ENCODE results near the gene CACNA1C.

The CACNA1C gene

DNA sequence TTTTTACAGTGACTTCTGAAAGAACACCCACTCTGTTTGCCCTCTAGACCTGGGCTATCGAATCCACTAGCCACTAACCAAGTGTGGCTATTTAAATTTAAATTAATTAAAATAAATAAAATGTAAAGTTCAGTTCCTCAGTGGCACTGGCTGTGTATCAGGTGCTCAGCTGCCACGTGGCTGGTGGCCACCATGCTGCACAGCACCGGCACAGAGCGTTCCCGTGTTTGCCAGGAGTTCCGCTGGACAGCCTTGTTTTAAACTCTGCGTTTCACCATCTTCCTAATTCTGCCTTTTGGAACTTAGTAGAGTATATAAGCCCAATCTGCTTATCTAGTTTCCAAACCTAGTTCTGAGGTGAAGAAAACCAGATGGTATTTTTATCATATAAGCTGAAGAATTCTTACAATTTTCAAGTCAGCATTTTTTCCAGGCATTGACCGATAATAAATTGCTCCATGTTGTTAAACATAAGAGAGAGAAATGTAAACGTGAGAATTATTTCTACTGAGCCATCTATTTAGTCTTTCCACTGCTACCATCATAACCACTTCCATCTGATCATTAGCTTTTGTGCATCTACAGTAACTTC is 339.0 kb downstream of the CACNA1C start:
- no peak for DNase-seq (ENCODE audit: low read depth)

DNA sequence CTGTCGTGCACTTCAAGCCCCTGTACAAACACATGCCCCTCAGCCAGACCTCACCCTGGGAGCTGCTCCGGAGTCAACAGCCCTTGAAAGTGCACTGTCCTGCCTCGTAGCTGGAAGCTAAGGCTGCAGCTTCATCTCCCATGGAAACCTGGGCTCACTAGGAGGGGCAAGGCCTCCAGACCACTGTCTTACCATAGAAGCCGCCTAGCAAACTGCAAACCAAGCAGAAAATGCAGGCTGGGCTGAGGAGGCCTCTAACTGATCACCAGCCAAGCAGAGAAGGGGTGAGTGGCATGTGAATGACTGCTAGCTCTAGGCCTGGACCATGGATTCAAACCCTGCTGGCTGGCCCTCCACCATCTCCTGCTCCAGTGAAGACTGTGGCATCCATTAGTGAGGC is 340.2 kb downstream of the CACNA1C start:
- no peak for DNase-seq (ENCODE audit: low read depth)

DNA sequence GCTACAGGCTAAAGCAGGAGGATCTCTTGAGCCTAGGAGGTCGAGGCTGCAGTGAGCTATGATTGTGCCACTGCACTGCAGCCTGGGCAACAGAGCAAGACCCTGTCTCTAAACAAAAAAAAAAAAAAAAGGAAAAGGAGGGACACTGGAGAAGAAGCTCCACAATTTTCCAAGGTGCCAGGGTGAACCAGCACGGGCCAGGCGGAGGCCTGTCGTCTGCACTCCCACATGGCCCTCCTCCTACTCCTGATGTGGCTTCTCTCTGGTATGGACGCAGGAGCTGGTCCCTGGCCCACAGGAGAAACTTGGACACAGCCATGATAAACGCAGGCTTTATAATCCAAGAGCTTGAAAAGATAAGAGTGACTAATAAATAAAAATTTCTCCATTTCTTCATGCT is 341.2 kb downstream of the CACNA1C start:
- DNase-seq (ENCODE audit: low read depth), result no peak

DNA sequence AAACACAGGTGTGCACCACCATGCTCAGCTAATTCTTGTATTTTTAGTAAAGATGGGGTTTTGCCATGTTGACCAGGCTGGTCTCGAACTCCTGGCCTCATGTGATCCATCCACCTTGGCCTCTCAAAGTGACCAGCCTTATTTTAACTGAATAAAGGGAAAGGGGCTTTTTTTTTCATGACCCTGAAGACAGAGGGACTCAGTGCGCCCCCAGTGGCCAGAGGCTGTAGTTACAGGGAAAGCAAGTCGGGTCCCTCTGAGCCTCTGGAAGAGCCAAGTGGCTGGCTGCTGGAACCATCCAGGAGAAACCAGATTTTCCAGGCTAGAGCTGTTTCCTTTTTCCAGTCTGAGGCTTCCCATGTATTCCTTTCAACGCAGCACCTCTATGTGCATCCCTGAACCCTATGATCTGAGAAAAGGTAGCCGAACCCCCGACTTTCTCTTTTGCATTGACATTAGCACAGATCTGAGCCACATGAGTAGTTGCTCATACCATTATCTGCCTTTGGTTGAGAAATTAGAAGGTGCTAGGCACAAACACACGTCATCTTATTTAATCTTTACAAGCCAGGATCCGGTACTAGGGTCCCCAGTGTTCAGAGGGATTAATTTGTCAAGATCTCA is 342.7 kb downstream of the CACNA1C start:
- DNase-seq (ENCODE audit: low read depth), result no peak

DNA sequence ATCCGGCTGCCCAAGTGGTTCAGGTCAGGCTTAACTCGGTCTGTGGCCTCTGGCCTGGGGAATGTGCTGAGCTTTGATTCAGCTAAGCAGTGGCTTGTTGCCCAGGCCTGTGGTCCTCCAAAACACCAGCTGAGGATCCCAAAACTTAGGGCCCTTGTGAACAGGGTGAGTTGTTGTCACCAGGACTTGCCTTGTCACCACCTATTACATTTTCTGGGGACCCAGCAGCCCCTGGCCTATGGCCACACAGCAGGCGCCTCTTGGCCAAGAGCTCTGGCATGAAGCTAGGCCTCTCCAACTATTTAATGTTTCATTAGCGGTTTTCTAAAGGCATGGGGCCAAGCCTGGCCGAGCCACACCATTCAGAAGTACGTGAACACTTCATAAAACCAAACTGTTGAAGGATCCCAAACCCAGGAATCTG is 343.7 kb downstream of the CACNA1C start:
- no peak for DNase-seq (ENCODE audit: low read depth)

DNA sequence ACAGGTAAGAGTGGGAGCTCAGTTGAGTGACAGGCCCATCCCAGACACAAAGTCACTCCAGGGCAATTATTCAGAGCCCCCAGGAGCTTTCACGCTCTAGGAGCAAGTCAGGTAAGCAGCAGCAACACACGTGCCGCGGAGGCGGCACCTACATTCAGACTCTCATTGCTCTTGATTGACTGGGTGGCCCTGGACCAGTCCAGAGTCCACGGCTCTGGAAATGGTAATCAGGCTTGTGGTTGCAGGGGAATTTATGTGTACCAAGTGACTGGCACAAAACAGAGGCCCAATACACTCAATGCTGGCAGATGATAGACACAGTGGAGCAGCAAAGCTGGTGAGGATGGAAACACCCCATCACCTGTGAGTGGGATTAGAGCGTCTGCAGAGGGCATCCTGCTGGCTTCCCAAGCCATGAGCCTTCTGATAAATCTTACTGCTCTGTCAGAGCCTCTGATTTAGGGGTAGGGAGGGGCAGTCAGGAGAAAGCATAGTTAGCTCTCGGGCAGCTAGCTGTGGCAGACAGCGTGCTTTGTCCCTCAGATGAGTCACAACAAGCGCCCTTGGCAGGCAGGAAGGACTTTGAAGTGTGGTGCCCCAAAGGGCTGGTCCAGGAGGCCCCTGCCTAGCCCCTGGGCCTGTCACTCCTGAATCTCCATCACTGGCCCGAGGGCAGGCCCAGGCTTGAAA is 344.7 kb downstream of the CACNA1C start:
- no peak for DNase-seq (ENCODE audit: low read depth)

DNA sequence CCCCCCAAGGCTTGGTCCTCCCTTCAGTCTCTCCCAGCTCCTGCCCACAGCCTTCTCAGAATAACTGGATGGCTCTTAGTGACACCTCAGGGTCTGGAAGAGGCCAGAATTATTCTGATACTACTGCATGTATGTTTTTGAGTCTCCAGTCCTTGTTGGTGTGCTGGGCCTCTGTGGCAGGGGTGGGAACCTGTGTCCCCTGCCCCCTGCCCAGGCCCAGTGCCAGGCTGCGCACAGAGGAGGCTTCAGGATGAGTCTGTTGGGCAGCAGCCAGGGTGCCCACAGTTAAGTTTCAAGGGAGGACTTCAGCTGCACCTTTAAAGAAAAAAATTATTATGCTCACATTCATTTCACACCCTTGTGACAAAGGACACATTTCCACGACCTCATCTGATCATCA is 348.3 kb downstream of the CACNA1C start:
- no peak for DNase-seq (ENCODE audit: low read depth)

DNA sequence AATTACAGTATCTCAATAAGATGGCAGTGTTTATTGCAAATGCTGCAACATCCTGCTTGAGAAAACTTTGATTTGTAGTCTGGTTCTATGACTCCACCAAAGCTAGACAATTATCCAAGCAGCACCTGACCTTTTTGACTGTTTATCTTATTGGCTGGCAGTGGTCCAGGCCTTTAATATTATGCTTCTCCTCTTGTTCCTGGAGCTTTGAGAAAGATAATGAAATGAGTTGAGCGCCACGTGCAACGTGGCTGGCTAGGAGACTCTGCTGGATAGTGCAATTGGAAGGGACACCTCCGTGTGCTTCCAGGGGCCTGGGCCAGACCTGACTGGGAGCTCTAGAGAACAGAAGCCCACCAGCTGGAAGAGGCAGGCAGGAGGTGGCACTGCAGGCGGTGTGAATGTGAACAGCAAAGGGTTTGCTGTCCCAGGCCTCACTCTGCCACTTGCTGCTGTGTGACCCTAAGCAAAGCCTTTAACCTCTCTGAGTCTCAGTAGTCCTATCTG is 349.3 kb downstream of the CACNA1C start:
- DNase-seq (ENCODE audit: low read depth), result no peak

DNA sequence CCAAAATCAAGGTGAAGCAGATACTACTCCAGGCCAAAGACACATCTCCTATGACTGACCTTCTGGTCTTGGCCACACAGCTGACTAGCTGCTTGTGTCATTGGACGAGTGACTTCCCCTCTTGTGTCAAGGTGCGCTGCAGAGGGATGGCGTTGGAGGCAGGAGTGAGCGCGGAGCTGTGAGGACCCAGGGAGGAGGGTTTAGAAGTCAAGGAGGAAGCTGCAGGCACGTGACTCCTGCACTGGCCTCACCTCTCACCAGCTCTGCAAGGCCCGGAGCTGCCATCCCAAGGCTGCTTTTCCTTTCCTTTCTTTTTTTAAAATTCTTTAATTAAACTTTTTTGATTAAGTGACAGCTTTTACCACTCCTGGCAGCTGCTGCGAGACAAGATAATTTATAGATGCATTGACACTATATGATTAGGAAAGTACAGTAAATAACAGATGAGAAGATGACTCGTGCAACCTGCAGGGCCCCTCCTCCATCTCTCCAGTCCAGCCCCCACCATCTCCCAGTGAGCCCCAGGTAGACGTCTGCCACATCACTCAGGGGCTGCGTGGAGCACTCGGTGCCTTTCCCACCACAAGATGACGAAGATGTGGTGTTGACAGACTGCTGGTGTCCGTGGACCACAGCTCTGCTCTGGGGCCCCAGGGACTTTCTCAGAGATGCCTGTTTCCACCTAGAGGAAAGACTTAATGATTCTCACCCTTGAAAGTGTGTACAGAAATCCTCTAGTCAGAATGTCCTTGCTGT is 350.6 kb downstream of the CACNA1C start:
- DNase-seq (ENCODE audit: low read depth), result no peak

DNA sequence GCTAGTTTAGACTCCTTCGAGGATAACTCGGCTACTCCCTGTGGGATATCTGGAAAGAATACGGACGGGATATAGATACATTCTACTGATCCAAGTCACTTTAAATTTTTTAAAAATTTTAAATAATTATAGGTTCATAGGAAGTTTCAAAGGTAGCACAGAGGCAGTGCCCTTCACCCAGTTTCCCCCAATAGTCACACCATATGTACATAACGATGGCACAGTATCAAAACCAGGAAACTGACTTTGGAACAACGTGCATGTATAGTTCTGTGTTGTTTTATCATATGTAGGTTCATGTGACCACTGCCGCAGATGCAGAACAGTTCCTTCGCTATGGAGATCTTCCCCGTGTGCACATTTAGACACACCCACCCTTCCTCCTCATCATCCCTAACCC is 352.3 kb downstream of the CACNA1C start:
- DNase-seq (ENCODE audit: low read depth), result no peak

DNA sequence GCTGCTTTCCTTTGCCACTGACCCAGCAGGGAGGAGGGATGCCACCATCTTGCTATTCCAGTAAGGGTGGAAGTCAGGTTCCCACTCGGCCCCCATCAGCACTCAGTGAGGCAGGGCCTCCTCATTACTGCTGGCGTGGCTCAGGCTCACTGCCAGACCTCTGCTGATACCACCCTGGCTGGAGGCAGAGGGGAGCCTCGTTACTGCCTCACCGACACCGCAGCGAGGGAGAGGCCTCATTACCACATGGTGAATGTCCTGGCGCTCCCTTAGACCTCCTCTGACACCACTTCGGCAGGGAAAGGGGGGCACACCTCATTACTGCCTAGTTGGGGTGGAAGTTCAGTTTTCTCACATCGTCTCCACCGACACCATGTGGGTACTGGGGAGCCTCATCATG is 354.1 kb downstream of the CACNA1C start:
- DNase-seq (ENCODE audit: low read depth), result no peak

DNA sequence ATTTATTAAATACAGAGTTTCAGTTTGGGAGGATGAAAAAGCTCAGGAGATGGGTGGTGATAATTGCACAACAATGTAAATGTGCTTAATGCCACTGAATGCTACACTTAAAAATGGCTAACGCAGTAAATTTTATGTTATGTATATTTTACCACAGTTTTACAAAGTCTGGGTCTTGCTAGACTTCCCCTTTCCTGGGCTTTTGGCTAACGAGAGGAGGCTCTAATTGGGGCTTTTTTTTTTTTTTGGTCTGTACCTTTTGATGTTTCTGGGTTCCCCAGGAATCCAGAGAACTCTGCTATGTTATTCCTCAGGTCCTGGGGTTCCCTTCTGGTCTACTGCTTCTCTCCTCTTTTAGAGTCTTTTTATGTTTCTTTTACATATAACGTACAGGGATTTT is 355.5 kb downstream of the CACNA1C start:
- DNase-seq (ENCODE audit: low read depth), result no peak

DNA sequence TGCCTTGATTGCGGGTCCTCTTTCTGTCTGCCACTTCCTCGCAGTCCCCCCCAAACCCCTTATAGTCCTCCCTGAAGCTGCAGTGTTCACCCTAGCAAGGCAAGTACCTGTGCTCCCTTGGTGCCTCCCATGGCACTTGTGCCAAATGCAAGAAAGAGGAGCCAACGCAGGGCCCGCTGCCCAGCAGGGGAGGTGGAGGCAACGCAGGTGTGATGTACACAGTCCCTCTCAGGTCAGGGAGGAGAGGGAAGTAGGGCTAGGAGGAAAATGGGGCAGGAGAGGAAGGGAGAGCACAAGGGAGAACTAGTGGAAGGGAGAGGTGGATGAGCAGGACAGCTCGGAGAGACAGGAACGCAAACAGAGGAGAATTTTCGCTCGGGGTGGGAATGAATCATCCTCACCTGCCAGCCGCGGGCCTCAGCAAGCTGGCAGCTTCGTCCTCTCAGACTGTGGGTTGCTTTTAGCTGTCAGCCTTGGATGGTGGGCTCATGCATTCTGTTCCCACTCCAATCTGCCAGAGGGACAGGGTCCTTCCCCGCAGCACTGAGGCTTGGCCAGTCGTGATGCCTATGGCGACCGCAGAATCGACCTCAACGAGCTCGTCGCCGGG is 357.0 kb downstream of the CACNA1C start:
- no peak for DNase-seq (ENCODE audit: low read depth)

DNA sequence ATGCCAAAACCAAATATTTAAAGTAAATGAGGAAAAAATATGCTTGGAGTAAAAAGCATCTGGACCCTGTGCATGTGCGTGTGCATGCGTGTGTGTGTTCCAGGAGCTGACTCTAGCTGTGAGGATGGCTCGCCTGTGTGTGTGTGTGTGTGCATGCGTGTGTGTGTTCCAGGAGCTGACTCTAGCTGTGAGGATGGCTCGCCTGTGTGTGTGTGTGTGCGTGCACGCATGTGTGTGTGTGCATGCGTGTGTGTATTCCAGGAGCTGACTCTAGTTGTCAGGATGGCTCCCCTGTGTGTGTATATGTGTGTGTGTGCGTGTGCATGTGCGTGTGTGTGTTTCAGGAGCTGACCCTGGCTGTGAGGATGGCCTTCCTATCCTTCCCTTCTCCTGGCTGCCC is 357.7 kb downstream of the CACNA1C start:
- no peak for DNase-seq (ENCODE audit: low read depth)

DNA sequence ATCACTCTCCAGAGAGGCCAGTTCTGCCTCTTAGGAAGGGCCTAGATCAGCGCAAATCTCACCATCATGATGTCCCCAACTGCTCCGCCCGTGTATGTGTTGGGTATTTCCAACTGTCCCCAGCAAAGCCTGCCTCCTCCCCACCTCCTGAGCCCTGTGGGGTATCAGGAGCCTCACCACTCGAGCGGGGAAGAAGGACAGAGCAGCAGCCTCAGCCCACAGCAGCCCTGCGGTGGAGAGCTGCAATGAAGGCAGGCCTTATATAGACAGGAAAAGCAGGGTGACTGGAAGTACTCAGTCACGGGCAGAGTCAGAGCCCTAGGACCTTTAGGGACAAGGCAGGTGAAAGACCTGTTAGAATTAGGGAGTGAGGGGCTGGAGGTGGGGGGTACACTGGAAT is 358.2 kb downstream of the CACNA1C start:
- DNase-seq (ENCODE audit: low read depth), result no peak

DNA sequence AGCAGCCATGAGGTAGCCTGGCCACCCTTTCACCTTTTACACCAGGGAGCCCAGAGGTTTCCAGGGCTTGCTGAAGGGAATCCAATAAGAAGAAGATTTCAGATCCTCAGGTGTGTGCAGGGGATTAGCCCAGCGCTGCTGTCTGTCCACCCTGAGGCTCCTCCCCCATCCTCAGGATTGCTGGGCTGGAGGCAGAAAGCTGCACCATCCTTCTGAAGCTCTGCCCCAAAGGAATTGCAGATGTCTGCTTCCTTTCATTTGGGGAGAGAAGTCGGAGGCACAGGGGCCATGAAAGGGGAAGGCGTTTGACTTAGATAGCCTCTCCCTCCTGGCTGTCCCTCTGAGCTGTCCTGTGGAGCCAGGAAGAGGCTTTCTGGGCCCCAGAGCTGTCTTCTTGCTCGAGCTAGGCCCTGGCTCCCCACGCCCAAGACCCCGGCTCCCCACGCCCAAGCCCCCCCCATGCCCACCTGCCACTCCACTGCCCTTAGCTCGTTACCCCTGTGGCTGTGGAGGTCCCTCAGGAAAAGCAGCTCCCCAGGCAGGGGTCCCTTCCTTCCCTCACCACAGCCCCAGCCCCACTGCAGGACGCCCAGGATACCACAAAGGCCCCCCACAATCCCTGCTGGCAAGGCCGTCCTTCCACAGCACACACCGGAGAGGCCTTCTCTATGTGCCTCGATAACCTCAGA is 359.0 kb downstream of the CACNA1C start:
- DNase-seq (ENCODE audit: low read depth), result no peak

DNA sequence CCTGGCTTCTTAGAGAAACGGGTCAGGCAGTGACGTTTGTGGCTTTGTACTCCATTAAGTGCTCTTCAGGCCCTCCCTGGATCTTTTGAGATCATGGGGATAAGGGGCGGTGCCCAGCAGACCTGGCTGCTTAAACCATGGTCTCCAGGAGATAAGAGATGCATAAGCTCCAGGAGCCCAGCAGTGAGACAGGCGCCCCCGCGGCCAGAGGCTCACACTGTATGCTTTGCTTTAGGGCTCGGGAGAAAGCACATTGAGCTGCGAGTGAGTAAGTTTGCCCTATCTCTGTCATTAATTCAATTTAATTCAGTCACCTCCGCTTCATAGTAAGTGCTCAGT is 359.5 kb downstream of the CACNA1C start:
- no peak for DNase-seq (ENCODE audit: low read depth)

DNA sequence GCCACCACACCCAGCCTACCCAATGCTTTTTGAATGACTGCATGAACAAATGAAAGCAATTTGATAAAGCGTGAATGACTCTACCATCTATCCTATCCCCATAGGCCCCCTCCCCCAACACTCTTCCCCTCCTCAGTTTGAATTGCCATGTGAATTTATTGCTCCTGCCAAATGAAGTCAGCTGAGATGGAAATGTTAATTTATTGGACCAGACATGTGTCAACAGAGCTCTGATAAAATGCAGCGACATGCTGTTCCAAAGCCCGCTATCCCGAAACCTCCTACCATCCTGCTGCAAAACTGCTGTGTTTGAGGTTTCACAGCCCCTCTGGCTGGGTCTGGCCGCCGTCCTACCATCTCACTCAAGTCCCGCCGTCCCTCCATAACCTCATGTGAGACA is 360.5 kb downstream of the CACNA1C start:
- DNase-seq (ENCODE audit: low read depth), result no peak

DNA sequence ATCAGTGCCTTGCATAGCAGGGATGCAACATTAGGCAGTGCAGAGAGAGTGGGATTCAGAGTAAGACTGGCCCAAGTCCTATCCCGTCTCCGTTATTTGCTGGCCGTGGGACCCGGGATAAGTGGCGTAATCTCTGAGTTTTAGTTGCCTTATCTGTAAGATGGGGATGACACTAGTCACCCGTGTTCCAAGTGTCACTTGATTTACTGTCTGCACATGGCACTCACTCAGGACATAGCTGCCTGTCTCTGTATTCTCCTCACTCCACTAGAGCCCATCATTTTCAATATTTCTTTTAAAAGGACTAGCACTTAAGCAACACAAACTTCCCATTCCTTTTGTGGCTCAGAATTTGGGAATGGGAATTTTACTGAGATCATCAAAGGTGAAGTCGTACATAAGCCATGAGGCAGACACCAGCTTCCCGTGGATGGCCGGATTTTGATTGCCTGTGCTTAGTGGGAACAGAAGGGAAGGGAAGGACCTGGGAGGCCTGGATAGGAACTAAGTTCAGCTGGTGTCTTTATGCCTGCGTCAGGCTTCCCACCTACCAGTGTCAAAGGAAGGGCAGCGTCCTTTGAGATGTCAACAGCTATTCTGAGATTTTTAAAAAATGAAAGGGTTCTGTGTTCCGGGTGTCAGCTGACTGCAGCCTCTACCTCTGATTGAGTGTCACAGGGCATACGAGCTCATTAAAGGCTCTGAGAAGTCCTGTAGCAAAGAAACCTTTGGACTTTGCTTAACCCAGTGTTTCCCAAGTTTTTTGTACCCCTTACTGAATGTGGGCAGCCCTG is 361.4 kb downstream of the CACNA1C start:
- no peak for DNase-seq (ENCODE audit: low read depth)

DNA sequence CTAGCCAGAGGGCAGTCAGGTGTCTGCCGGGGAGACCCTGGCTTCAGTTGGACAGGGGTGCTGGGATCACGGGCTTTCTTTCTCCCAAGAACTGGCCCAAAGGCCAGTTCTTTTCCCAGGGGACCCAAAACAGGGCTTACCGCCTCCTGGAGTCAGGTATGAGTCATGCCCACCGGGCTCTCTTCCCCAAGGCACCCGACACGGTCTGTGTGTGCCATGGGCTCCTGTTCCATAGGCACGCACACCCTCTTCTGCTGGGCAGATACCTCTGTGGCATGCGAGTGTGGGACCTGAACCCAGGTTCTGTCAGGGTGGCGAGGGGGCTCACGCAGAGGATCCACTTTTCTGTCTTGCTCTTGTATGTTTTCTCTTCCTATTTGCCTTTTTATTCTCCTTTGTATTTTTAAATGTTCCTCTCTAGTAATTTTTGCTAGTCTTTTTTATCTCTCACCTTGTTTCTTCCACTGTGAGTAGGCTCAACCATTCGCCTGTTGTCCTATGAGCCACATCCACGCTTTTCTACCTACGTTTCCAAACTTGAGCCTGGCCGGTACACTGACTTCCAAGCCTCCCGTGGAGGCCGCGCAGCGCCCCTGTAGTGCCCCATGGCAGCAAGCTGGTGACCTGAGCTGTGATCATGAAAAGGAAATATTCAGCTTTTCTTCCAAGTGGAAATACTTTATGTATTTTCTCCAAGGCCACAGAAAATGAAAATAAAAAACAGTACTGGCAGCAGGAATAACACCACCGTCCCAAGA is 362.2 kb downstream of the CACNA1C start:
- no peak for DNase-seq (ENCODE audit: low read depth)
